GM20431 (cell line): ENCODE results near the gene PALM2AKAP2.
"Not testable (repeated sequence)": the region's sequence is repeated elsewhere in the genome, so short reads cannot be mapped to it uniquely, and the experiment has no call there.

Source experiments
- in situ Hi-C: fragments of 300-500 bp; cut with MseI, MboI; formaldehyde crosslinking; loops from one replicate; pipeline ENCODE4 v1.15.0; 2020; ENCODE audit warnings: low sequenced_read_pairs; ENCODE audit not compliant: unreplicated experiment

PALM2AKAP2 gene

DNA sequence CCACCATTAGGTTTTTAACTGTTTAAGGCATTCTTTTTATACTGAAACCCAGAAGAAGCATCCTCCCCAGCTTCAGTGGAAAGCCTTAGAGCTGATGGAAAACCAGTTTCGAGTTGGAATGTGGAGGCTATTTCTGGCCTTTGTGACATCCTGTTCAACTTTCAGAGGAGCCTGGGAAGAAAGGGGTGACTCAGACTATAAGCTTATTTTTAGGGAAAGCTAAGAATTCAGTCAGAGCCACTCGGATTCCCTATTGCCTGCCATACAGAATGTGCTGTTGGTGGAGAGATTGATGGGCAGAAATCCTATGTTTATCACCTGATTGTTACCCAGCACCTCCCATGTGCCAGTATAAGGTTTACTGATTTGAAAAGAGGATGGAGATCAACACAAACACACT is 19.8 kb downstream of the PALM2AKAP2 start:
- in situ Hi-C loops = no loop called here

DNA sequence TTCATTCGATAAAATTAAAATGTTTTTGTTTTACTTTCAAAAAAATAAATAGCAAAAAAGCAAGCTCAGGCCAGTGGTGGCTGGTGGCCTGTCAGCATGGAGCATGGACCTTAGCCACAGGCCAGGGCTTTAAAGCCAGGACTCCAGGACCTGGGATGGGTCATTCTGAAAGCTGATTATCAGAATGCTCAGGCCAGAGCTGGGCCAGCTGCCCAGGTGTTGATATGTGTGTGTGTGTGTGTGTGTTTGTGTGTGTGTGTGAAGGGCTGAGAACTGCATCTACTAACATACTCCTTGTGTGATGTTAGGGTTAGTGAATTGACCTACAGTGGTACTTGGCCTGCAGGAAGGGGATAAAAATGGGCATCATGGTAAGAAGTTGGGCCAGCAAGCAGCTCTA is 21.5 kb downstream of the PALM2AKAP2 start:
- in situ Hi-C loops = no loop called here

GRCh38 chr9:109802491-109802890 is 22.5 kb downstream of the PALM2AKAP2 start:
- in situ Hi-C loops = no loop called here

GRCh38 chr9:109805050-109805449 is 25.1 kb downstream of the PALM2AKAP2 start:
- in situ Hi-C loops = no loop called here

GRCh38 chr9:109806506-109807115 is 26.6 kb downstream of the PALM2AKAP2 start:
- in situ Hi-C loops = no loop called here

DNA sequence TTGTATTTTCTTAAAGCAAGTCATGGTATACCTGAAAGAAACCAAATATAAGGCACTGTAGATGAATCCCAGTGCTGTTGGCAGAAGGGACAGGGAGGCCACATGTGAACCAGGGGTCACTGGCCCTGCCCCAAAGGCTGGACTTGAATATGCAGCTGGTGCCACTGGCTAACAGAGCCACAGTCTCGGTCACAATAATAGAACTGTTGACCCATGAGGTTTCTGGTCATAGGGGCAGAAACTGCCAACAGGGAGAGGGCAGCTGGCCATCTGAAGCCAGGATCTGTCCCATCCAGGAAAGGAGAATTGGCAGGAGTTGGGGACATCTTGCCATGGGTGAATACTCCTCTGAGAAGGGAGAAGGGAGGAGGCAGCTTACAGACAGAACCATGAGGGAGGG is 31.9 kb downstream of the PALM2AKAP2 start:
- in situ Hi-C loops = no loop called here

DNA sequence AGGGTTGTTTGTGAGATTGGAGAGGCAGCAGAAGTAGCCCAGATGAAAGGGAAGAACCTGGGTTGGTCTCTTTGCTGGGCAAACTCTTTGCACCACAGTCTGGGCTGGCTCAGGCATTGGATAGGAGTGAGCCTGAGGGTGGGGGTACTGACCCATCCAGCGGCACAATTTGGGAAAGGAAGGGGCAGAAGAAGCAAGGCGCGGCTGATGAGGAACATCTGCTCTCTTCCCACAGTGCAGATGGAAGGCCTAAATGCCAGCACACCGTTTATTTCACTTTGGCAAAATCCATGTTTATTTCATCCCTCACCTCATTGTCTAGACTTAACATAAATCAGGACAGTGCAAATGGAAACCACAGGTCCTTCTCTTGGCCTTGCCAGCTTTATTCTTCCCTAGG is 32.3 kb downstream of the PALM2AKAP2 start:
- in situ Hi-C loops = no loop called here

GRCh38 chr9:109812818-109813281 is 32.9 kb downstream of the PALM2AKAP2 start:
- in situ Hi-C loops = no loop called here

DNA sequence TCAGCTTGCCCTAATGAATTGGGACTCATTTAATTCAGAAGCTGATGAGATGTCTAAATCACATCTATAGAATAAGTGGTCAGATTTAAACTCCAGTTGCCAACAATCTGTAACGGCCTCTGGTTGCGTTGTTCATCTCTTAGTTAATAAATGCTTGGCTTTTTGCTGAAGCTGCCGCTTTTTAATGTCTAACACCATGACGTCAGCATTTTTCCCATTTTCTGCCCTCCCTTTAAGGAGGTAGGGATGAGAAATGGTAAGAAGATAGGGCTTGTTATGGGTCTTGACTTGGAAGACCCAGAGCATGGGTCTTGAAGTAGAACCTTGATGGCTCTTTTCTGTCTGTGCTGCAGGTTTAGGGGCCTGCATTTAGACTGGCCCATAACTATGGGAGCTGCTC is 33.3 kb downstream of the PALM2AKAP2 start:
- in situ Hi-C loops = no loop called here

GRCh38 chr9:109813829-109814228 is 33.8 kb downstream of the PALM2AKAP2 start:
- in situ Hi-C loops = no loop called here

DNA sequence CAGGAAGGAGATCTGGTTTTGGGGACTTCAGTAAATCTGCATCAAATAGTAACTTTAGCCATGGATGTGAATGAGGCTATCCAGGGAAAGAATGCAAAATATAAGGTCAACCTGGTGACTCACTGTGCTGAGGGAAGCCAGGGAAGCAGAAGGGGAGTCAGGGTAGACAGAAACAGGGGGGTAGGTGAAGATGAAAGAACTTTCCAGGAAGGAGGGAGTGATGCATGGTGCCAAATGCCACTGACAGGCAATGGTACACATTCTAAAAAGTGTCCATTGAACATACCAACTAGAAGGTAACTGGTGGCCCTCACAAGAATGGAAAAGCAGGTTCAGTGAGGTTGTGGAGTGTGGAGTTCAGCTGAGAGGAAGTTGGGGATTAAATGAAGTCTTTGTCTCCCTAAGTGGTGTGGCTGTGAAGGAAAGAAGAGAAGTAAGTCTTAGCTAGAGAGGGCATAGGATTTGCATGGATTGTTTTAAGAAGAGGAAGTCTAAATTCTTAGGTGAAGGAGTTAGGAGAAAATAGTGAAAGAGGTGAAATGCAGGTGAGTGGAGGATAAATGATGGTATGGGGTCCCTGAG is 35.5 kb downstream of the PALM2AKAP2 start:
- in situ Hi-C loops = no loop called here

GRCh38 chr9:109816490-109816889 is 36.5 kb downstream of the PALM2AKAP2 start:
- in situ Hi-C loops = no loop called here

GRCh38 chr9:109817146-109817845 is 37.3 kb downstream of the PALM2AKAP2 start:
- in situ Hi-C loops = no loop called here

DNA sequence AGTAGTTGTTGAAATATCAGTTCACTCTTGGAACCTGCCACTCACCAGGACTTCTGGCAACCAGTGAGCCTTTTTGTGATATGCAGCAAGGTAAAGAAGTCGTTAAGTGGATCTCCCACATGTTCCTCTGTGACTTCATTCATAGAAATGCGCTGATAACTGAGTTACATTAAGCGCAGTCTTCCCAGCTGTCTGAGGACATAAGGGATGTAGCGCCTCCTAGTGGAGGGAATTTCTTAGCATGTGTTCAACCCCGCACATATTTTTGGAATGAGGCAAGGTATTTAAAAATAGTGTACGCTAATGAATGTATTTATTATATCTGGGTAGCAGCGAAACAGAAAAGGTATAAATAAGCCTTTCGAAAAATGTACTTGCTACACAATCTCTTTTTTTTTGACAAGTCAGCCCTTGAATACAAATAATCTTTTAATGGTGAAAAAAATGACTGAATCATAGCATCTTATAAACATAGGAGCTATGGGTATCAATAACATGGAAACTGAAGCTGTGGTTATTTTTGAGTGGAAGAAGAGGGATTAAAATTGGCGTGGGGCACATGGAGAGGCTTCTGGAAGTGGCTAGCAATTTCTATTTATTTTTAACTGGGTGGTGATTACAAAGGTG is 38.0 kb downstream of the PALM2AKAP2 start:
- in situ Hi-C loops = no loop called here

GRCh38 chr9:109821711-109822110 is 41.7 kb downstream of the PALM2AKAP2 start:
- in situ Hi-C loops = no loop called here

DNA sequence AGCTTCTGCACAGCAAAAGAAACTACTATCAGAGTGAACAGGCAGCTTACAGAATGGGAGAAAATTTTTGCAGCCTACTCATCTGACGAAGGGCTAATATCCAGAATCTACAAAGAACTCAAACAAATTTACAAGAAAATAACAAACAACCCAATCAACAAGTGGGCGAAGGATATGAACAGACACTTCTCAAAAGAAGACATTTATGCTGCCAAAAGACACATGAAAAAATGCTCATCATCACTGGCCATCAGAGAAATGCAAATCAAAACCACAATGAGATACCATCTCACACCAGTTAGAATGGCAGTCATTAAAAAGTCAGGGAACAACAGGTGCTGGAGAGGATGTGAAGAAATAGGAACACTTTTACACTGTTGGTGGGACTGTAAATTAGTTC is 45.4 kb downstream of the PALM2AKAP2 start:
- in situ Hi-C loops = not testable (repeated sequence)

DNA sequence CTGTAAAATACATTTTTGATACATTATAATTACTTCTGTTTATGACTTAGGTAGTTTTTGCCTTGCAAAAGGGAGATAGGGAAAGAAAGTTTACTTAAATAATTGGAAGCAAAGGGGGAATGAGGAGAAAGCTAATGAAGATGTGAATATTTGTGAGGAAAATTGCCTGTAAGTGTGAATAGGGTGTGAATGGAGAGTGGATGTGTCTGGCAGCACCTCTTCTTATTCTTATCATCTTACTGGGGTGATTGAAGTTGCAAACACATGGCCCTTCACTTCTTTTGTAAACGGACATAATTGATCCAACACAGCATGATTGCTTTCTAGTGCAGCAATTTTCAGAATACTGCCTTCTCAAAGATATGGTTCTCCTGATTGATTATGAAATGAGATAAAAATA is 46.6 kb downstream of the PALM2AKAP2 start:
- in situ Hi-C loops = no loop called here

DNA sequence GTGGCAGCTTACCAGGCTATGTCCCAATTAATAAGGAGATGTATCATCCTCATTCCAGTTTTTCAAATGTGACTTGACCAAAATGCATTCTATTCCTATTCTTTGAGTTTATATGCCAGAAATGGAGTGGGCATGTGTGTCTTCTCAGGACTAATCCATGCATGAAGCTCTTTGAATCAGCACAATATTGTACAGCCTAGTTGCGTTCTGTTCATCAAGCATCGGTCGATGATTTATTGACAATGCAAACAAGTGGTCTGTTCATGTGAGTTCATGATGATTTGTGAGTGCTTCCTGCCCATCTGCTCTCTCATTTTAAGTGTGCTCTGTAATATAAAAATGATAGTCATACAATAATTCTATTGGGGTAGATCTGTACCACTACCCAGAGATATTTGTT is 48.3 kb downstream of the PALM2AKAP2 start:
- in situ Hi-C loops = no loop called here
